PFSK-1 (cell line): ENCODE measurements around the gene KCNQ1OT1.

Source experiments
- FOXP2 ChIP-seq: optimal IDR thresholded peaks from 2 replicates; pipeline ENCODE3; 2011; ENCODE audit warnings: borderline replicate concordance, control low read depth, inconsistent platforms; ENCODE audit not compliant: insufficient read depth; ENCODE audit errors: extremely low read length, extremely low read depth
- POLR2AphosphoS5 ChIP-seq: IDR thresholded peaks from 2 replicates; pipeline ENCODE4 v1.6.1; 2012; ENCODE audit warnings: low read depth, mild to moderate bottlenecking, control low read depth, low read length, moderate library complexity
- SIN3A ChIP-seq: IDR thresholded peaks from 2 replicates; pipeline ENCODE4 v1.6.1; 2012; ENCODE audit warnings: mild to moderate bottlenecking, low read length, moderate library complexity, borderline replicate concordance; ENCODE audit not compliant: insufficient read depth
- TAF1 ChIP-seq: IDR thresholded peaks from 2 replicates; pipeline ENCODE4 v1.6.1; 2012; ENCODE audit warnings: low read length, control low read depth, borderline replicate concordance; ENCODE audit not compliant: insufficient read depth
- TF ChIP-seq, protein P1 (sequence below), 2 experiments: IDR thresholded peaks; 2 replicates each; pipeline versions ENCODE4 v1.6.1 to v1.8.0; 2011 to 2012; ENCODE audit warnings: low read depth in 2 of 2, low read length in 2 of 2, control low read depth in 1 of 2, inconsistent platforms in 1 of 2, mild to moderate bottlenecking in 1 of 2, moderate library complexity in 1 of 2; ENCODE audit not compliant: insufficient read depth in 1 of 2

The KCNQ1OT1 gene

DNA sequence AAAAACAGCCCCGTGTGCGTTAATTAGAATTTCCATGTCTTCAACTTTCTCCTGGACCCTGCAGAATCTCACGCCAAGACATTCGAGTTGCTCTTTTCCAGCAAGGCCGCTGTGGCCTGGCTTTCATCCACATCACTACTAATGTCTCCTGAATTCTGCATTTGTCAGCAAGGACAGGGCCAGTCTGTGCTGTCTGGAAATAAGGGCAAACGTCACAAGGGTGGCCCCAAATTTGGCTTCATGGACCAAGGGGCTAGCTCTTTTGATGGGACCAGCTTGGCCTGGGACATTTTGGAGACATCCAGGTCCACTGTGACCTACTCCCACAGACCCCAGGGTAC, 33.4 kb downstream of the KCNQ1OT1 start:
- TF ChIP-seq, protein P1, sequence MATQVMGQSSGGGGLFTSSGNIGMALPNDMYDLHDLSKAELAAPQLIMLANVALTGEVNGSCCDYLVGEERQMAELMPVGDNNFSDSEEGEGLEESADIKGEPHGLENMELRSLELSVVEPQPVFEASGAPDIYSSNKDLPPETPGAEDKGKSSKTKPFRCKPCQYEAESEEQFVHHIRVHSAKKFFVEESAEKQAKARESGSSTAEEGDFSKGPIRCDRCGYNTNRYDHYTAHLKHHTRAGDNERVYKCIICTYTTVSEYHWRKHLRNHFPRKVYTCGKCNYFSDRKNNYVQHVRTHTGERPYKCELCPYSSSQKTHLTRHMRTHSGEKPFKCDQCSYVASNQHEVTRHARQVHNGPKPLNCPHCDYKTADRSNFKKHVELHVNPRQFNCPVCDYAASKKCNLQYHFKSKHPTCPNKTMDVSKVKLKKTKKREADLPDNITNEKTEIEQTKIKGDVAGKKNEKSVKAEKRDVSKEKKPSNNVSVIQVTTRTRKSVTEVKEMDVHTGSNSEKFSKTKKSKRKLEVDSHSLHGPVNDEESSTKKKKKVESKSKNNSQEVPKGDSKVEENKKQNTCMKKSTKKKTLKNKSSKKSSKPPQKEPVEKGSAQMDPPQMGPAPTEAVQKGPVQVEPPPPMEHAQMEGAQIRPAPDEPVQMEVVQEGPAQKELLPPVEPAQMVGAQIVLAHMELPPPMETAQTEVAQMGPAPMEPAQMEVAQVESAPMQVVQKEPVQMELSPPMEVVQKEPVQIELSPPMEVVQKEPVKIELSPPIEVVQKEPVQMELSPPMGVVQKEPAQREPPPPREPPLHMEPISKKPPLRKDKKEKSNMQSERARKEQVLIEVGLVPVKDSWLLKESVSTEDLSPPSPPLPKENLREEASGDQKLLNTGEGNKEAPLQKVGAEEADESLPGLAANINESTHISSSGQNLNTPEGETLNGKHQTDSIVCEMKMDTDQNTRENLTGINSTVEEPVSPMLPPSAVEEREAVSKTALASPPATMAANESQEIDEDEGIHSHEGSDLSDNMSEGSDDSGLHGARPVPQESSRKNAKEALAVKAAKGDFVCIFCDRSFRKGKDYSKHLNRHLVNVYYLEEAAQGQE (IDR thresholded peaks at IDR 0.05; ENCODE audit: insufficient read depth in 1 of 2, low read depth in 2 of 2, low read length in 2 of 2) = no peak
- TF ChIP-seq FOXP2 = no peak
- TF ChIP-seq SIN3A = no peak
- no peak for TF ChIP-seq POLR2AphosphoS5
- no peak for TF ChIP-seq TAF1

DNA sequence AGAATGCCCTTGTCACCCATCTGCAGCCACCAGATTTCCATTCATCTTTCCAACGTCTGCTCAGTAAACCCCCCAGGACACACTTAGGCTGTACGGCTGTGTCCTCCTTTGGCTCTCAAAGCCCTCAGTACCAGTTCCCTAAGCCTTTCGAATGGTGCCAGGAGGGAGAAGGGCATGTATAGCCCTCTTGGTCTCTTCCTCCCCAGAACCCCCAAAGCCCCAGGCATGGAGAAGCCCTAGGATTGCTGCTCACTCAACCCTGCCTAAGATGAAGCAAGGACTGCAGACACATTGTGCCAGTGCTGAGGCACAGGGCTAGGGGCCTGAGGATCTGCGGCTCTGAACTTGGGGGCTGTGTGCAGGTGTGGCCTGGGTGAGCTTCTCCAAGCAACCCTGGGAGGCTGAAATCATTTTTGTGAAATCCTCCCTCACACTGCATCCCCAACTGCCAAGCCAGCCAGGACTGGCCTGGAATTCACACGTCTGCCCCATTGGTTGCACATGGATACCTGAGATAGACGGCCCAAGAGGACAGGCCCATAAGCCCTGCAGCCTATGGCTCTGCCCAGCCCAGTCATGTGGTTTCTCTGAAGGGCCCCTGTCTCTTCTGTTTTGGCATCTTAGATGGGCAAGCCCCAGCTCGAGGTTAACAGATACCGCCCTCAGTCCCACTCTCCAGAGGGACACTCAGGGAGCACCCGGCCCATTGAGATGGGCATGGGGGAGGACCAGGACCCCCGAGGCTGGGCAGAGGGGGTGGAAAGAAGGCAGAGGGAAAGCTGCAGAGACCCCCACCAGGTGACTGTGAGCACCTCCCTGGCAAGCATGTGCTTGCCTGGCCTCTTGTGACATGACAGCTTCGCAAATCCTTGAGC, 34.0 kb downstream of the KCNQ1OT1 start:
- TF ChIP-seq POLR2AphosphoS5 (no peak), TAF1 (no peak), FOXP2 (no peak), SIN3A (no peak)
- TF ChIP-seq, protein P1 (IDR thresholded peaks at IDR 0.05; ENCODE audit: insufficient read depth in 1 of 2, low read depth in 2 of 2, low read length in 2 of 2) = no peak

DNA sequence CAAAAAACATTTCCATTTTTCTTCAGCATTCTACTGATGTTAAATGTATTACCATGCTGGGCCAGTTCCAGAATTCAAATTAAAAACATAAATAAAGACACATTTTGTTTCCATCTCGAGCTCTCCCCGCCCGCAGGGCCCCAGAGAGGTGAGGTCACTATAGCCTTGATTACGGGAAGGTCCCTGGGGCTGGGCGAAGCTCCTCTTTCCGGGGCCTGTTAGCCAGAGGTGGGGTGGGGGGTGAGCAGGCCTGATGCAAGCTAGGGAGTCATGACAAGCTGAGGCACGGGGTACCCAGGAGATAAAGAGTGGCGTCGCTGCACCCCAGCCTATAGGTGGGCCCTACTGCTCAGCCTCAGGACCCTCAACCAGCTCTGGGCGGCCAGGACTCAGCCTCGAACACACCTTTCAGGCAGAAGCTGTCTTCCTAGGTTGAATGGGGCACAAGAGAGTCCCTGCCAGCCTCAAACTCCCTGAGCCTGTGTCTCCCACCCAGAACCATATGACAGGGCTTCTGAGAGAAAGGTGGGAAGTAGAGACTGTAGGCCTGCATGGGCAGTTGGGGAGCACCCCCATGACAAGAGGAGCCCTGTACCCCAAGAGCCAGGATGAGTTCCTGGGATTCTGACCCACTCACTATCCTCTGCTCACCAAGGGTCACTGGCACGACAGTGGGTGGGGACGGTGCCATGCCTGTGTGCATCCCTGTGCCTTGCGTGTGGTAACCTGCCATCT, 34.8 kb downstream of the KCNQ1OT1 start:
- TF ChIP-seq POLR2AphosphoS5 (no peak), TAF1 (no peak), SIN3A (no peak), FOXP2 (no peak)
- TF ChIP-seq, protein P1 (IDR thresholded peaks at IDR 0.05; ENCODE audit: insufficient read depth in 1 of 2, low read depth in 2 of 2, low read length in 2 of 2) = no peak

DNA sequence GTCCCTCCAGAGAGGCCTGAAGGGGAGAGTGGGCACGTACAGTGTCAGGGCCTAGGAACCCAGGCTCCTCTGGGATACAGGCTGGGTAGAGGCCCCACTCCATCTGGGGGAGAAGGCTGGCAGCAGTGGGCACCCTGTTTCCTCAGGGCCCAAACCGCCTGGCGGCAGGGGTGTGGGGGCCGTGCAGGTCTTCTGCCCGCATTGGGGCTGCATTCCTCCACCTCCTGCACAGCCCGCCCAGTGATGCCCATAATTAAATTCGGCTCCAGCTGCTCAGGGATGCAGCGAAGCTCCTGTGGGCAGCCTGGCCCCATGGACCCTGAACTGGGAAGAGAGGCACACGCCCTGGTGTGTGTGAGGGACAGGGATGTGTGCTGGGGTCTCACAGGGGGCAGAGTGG, 35.4 kb downstream of the KCNQ1OT1 start:
- TF ChIP-seq, protein P1 (IDR thresholded peaks at IDR 0.05; ENCODE audit: insufficient read depth in 1 of 2, low read depth in 2 of 2, low read length in 2 of 2) = no peak
- TF ChIP-seq FOXP2 = no peak
- TF ChIP-seq TAF1 = no peak
- TF ChIP-seq SIN3A = no peak
- no peak for TF ChIP-seq POLR2AphosphoS5
